Fibroblast of mammary gland (primary cell): Measurements from ENCODE around the gene TTC27.
A peak's percentile ranks its signal among the peaks of the same experiment; 100 is the strongest.

Source experiments
- DNase-seq: peaks from one replicate; pipeline ENCODE4 v3.0.0-alpha.2; 2010; ENCODE audit warnings: low read depth
- H3K4me3 ChIP-seq: 2 replicates; pipeline ENCODE4 v1.5.1; 2011; ENCODE audit warnings: low read depth, mild to moderate bottlenecking, low read length, moderate library complexity; ENCODE audit not compliant: control insufficient read depth
- TF ChIP-seq, protein P1 (sequence below): conservative IDR thresholded peaks from 2 replicates; pipeline ENCODE4 v1.5.1; 2011; ENCODE audit warnings: low read depth, low read length, inconsistent platforms; ENCODE audit not compliant: control insufficient read depth, insufficient read depth

The TTC27 gene

DNA sequence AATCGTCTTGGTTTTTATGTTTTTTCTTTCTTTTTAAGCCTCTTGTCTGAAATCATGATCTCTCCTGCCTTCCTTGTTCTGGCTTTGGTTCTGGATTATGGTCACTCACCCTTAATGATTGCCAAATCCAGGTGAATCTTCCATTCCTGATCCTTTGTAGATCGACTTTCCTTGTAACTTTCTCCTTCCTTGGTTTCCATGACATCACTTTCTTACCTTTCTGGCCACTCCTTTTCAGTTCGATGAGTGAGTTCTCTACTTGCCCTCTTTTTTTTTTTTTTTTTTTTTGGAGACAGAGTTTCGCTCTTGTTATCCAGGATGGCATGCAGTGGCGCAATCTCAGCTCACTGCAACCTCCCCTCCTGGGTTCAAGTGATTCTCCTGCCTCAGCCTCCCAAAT, 179.8 kb downstream of the TTC27 start:
- no peak for DNase-seq
- TF ChIP-seq, protein P1, sequence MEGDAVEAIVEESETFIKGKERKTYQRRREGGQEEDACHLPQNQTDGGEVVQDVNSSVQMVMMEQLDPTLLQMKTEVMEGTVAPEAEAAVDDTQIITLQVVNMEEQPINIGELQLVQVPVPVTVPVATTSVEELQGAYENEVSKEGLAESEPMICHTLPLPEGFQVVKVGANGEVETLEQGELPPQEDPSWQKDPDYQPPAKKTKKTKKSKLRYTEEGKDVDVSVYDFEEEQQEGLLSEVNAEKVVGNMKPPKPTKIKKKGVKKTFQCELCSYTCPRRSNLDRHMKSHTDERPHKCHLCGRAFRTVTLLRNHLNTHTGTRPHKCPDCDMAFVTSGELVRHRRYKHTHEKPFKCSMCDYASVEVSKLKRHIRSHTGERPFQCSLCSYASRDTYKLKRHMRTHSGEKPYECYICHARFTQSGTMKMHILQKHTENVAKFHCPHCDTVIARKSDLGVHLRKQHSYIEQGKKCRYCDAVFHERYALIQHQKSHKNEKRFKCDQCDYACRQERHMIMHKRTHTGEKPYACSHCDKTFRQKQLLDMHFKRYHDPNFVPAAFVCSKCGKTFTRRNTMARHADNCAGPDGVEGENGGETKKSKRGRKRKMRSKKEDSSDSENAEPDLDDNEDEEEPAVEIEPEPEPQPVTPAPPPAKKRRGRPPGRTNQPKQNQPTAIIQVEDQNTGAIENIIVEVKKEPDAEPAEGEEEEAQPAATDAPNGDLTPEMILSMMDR, result no peak
- H3K4me3 ChIP-seq, result no peak overlapping the region

DNA sequence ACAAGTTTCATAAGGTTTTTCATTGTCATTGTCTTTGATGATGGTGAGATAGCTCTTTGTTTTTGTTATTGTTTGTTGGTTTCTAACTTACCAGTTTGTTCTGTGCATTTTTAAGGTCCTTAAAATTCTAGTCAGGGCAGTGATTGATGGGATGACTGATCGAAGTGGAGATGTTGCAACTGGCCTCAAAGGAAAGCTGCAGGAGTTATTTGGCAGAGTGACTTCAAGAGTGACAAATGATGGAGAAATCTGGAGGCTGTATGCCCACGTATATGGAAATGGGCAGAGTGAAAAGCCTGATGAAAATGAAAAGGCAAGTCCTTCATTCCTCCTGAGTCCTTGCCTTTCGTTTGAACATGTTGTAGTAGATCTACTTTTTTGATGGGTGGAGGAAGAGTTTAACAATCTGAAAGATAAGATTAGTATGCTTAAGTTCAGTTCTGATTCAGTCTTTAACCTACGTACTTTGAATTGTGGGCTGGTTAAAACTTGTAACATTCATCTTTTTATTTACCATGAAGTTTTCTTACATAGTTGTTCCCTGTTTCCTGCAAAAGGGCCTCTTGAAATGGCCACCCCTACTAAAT, 183.2 kb downstream of the TTC27 start:
- TF ChIP-seq, protein P1, result no peak
- no peak overlapping the region for H3K4me3 ChIP-seq
- DNase-seq, result peak; percentile 56

DNA sequence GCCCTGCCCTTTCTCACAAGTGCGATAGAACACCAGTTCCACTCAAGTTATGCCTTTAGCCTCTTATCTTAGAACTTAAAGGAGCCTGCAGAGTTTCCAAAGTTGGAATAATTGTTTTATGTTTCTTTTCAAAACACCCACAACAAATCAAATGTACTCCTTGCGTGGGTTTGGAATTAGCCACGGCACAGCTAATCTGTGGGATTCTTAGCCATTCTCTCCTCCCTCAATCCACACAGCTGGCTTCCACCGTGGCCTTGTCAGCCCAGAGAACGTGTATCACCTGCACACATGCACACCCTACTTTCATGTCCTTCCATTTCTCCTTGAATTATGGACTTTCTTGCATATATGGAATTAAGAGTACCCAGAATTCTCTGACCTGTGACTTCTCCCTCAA, 183.8 kb downstream of the TTC27 start:
- DNase-seq, result no peak
- H3K4me3 ChIP-seq, result no peak overlapping the region
- TF ChIP-seq, protein P1, result no peak

DNA sequence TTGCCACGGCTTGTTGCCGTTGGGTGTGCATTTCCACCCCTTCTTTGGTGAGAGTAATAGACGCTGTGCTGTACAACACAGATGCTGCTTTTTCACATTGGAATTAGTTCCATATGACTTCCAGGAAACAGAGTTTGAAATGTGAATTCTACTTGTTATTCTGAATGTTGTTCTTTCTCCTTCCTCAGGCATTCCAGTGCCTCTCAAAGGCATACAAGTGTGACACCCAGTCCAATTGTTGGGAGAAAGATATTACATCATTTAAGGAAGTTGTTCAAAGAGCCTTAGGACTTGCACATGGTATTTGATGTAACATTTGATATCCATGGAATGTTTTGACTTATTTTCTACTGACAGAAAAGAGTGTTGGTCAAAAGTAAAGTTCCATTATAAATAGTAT, 184.5 kb downstream of the TTC27 start:
- TF ChIP-seq, protein P1, result no peak
- DNase-seq, result no peak
- no peak overlapping the region for H3K4me3 ChIP-seq

DNA sequence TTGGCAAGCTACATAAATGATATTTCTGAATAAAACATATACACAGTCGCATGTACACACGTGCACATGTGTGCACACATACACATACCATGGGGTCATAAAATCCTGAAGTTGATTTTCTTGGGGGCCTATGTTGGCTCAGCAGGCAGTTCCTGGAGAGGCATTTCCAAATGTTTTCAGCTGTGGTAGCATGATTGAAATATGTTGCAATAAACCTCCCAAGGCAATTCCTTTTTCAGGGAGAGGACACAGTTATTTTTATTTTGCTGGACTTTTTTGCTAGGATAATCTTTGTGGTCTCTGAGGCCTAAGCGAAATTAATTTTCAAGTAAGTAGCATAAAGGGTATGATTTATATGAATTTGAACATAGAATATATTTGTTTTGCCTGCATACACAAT, 192.2 kb downstream of the TTC27 start:
- no peak overlapping the region for H3K4me3 ChIP-seq
- TF ChIP-seq, protein P1, result no peak
- DNase-seq, result no peak

DNA sequence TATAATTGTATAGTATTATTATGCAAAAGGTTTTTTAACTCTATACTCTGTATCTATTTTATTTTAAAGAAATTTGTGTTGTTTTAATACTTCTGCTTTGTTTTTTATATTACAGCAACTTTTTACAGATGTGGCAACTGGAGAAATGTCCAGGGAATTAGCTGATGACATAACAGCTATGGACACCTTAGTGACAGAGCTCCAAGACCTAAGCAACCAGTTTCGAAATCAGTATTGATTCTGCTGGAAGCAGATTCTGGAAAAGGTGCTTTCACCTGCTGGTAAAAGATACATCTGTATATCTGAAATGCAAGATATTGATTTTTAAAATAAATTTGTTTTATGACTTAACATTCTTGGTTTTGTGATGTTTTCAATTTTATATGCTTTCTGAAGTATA, 192.9 kb downstream of the TTC27 start:
- TF ChIP-seq, protein P1, result no peak
- no peak overlapping the region for H3K4me3 ChIP-seq
- no peak for DNase-seq
